ENCODE data around the gene NUP160.
A peak's percentile ranks its signal among the peaks of the same experiment; 100 is the strongest.
"Not testable (repeated sequence)": the region's sequence is repeated elsewhere in the genome, so short reads cannot be mapped to it uniquely, and the experiment has no call there.

NUP160 gene, protein sequence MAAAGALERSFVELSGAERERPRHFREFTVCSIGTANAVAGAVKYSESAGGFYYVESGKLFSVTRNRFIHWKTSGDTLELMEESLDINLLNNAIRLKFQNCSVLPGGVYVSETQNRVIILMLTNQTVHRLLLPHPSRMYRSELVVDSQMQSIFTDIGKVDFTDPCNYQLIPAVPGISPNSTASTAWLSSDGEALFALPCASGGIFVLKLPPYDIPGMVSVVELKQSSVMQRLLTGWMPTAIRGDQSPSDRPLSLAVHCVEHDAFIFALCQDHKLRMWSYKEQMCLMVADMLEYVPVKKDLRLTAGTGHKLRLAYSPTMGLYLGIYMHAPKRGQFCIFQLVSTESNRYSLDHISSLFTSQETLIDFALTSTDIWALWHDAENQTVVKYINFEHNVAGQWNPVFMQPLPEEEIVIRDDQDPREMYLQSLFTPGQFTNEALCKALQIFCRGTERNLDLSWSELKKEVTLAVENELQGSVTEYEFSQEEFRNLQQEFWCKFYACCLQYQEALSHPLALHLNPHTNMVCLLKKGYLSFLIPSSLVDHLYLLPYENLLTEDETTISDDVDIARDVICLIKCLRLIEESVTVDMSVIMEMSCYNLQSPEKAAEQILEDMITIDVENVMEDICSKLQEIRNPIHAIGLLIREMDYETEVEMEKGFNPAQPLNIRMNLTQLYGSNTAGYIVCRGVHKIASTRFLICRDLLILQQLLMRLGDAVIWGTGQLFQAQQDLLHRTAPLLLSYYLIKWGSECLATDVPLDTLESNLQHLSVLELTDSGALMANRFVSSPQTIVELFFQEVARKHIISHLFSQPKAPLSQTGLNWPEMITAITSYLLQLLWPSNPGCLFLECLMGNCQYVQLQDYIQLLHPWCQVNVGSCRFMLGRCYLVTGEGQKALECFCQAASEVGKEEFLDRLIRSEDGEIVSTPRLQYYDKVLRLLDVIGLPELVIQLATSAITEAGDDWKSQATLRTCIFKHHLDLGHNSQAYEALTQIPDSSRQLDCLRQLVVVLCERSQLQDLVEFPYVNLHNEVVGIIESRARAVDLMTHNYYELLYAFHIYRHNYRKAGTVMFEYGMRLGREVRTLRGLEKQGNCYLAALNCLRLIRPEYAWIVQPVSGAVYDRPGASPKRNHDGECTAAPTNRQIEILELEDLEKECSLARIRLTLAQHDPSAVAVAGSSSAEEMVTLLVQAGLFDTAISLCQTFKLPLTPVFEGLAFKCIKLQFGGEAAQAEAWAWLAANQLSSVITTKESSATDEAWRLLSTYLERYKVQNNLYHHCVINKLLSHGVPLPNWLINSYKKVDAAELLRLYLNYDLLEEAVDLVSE (N-terminal part only)

DNA sequence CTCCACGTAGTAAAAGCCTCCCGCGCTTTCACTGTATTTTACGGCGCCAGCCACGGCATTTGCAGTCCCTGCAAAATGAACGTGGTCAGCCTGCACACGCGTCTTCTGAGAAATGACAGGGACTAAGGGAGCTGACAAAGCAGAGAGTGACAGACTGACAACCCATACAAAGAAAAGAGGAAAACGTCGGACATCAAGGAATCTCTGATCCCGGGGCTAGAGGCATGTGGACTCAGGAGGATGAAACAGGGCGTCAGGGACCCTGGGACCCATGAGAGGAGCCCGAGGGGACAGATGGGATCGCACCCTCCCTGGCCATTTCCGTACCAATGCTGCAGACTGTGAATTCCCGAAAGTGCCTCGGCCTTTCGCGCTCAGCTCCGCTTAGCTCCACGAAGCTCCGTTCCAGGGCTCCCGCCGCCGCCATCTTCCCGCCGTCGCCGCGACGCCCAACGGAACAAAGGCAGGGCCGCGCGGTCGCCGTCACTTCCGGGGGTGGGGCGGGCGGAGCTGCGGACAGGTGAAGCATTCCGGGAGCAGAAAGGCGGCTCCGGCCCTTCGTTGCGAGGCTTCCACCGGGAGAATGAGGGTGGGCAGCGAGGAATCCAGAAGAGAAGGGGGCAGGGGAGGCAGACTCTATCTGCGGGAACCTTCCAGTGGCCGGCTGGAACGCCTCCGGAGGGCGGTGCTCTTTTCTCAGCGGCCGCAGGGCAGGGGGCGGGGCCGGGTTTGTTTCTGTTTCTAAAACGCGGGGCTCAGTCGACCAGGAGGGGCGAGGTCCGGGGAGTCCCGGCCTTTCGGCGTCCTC lies at the start of gene NUP160:
TSS of gene NUP160 (minus strand) at position 459 of the 808 bp plus-strand sequence. CDS start at position 427, 32 bp downstream.
- DNase-seq: peak; percentile 47

GRCh38 chr11:47896199-47896598 lies 48.0 kb upstream of the NUP160 start:
- no peak for DNase-seq

DNA sequence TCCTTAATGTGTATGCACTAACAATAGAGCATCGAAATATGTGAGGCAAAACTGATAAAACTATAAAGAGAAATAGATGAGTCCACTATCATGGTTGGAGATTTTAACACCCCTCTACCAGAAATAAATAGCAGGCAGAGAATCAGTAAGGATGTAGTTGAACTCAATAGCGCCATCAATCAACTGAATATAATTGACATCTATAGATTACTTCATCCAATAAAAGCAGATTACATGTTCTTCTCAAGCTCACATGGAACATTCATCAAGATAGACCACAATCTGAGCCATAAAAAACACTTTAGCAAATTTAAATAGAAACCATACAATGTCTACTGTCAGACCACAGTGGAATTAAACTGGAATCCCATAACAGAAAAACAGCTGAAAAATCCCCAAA lies 46.9 kb upstream of the NUP160 start:
- DNase-seq: no peak

DNA sequence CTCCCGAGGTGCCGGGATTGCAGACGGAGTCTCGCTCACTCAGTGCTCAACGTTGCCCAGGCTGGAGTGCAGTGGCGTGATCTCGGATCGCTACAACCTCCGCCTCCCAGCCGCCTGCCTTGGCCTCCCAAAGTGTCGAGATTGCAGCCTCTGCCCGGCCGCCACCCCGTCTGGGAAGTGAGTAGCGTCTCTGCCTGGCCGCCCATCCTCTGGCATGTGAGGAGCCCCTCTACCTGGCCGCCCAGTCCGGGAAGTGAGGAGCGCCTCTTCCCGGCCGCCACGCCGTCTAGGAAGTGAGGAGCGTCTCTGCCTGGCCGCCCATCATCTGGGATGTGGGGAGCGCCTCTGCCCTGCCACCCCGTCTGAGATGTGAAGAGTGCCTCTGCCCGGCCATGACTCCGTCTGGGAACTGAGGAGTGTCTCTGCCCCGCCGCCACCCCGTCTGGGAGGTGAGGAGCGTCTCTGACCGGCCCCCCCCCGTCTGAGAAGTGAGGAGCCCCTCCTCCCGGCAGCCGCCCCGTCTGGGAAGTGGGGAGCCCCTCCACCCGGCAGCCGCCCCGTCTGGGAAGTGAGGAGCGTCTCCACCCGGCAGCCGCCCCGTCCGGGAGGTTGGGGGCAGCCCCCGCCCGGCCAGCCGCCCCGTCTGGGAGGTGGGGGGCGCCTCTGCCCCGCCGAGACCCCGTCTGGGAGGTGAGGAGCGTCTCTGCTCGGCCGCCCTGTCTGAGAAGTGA lies 44.6 kb upstream of the NUP160 start:
- DNase-seq: not testable (repeated sequence)

- DNase-seq: no peak
Observed at GRCh38 chr11:47891886-47892285, 43.7 kb upstream of the NUP160 start.

- no peak for DNase-seq
Observed at GRCh38 chr11:47889714-47890441, 41.7 kb upstream of the NUP160 start.

DNA sequence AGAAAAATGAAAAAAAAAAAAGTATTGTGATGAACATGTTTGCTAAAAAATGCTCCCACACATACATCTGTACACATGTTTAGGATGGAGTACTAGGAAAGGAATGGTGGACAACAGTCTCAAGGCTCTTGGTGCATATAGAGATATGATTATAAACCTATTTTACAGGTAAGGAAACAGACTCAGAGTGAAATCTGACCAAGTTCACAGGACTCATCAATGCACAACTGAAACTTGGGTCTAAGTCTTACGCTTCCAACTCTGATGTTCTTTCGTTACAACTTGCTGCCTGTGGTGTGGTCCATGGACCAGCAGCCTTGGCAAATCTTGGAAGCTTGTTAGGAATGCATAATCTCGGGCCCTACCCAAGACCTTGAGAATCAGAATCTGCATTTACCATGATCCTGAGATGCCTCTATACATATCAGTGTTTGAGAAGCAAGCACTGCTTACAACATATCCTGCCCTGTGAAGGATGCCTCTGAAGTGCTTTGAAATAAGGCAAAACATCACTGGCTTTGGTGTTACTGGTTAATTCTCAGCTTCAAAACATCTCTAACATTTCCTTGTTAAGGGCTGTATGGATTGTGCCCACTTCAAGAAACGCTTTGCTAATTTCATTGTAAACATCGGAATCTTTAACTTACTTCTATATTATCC lies 39.9 kb upstream of the NUP160 start:
- no peak for DNase-seq

DNA sequence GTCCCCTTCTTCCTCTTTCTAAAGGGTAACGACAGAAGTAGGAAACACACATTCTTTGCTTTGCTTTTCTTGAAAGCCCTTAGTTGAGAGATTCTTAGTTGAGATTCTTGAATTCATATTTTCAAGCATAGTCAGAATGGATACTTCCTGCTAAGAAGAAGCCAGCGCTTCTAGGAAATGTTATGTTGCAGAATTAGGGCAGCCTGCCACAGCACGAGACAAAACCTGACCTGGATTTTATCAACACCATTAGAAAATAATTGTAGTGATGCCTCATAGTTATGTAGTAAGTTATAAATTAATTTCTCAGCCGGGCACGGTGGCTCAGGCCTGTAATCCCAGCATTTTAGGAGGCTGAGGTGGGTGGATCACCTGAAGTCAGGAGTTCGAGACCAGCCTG lies 37.9 kb upstream of the NUP160 start:
- peak; percentile 49 for DNase-seq

DNA sequence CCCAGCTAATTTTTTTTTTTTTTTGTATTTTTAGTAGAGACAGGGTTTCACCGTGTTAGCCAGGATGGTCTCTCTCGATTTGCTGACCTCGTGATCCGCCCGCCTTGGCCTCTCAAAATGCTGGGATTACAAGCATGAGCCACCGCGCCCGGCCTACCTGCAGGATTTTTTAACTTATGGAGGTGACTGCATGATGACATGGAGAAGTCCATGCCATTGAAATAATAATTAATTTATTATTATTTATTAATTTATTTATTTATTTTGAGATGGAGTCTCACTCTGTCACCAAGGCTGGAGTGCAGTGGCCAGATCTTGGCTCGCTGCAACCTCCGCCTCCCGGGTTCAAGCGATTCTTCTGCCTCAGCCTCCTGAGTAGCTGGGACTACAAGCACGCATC lies 34.3 kb upstream of the NUP160 start:
- DNase-seq: not testable (repeated sequence)

- no peak for DNase-seq
Observed at GRCh38 chr11:47881145-47881544, 33.0 kb upstream of the NUP160 start.

GRCh38 chr11:47879259-47880158 lies 31.4 kb upstream of the NUP160 start:
- no peak for DNase-seq

GRCh38 chr11:47875858-47876257 lies 27.7 kb upstream of the NUP160 start:
- DNase-seq: not testable (repeated sequence)

GRCh38 chr11:47870404-47870803 lies 22.3 kb upstream of the NUP160 start:
- DNase-seq: no peak

DNA sequence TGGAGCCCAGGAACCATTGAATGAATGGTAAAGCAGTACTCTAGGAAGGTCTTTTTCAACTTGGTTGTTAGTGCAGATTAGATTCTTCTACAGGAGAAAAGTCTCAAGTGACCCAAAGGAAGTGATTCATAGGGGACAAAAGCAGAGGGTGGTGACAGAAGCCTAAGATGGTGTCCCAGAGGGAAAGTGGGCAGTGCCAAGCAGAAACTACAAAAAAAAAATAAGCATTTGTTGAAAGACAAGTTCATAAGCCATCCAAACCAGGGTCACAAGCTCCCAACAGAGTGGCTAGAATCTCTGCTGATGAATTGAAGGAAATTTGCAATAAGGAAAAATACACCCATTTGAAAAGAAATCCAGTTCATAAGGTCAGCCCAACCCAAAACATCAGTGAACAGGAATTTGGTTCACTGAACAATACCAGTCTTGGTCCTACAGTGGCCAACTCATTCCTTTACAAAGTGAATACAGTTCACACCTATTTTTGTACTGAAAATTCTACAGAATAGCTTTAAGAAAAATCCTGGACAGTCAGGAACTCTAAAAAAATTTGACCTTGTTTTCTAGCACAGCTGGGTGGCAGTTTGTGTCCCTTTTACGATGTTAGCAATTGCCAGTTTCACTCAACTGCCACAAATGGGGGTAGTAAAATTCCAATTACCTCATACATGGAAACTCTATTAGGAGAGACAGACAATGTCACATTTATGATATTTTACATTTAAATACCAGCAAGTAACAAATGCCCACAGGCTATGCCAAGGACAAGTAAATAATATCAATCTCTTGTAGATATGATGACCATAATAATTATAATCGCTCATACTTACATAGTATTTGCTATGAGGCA lies 21.6 kb upstream of the NUP160 start:
- DNase-seq: peak; percentile 8

DNA sequence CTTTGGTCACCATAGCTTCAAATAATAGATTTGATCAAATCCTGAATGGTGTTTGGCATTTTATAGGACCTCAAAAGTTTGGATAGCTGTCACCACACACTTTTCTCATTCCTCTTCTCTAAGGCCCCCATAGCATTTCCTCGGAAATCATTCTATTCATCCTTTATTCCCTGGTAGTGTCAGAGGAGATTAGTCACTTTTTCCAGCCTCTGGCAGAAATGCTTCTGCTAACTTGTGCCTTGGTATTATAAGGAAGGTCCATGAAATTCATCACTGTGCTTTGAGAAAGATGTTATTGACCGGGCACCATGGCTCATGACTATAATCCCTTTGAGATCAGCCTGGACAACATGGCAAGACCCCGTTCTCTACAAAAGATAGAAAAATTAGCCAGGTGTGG lies 19.7 kb upstream of the NUP160 start:
- DNase-seq: no peak

DNA sequence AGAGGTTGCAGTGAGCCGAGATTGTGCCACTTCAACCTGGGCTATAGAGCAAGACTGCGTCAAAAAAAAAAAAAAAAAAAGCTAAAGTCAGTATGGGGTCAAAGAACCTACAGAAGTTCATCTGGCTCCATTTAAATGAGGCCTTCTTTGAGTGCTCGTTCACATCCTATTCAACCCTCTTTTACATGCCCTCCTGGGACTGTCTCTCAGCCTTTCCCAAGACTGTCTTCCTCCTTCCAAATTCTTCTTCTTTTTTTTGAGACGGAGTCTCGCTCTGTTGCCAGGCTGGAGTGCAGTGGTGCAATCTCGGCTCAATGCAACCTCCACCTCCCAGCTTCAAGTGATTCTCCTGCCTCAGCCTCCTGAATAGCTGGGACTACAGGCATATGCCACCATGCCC lies 18.7 kb upstream of the NUP160 start:
- not testable (repeated sequence) for DNase-seq

GRCh38 chr11:47864901-47865300 lies 16.8 kb upstream of the NUP160 start:
- peak; percentile 27 for DNase-seq

GRCh38 chr11:47863898-47864430 lies 15.8 kb upstream of the NUP160 start:
- peak; percentile 9 for DNase-seq

All from HCEC 1CT (cell line).